GM18870 (cell line): ENCODE measurements around the gene FZD8.
"Not testable (repeated sequence)": the region's sequence is repeated elsewhere in the genome, so short reads cannot be mapped to it uniquely, and the experiment has no call there.

Experiments
- ATAC-seq: cut with Tn5 transposase; IDR thresholded peaks from one replicate; pipeline ENCODE4 v1.9.1; 2021; ENCODE audit warnings: moderate library complexity; ENCODE audit not compliant: unreplicated experiment

Gene FZD8

GRCh38 chr10:35642035-35642792 is at the start of gene FZD8:
TSS of gene FZD8 (minus strand) at chr10:35642296. CDS start at chr10:35641429, 867 bp downstream.
- ATAC-seq: peak; percentile 88

GRCh38 chr10:35691522-35692236 is 49.6 kb upstream of the FZD8 start:
- no peak for ATAC-seq

- no peak for ATAC-seq
Measured at GRCh38 chr10:35690534-35690933, 48.4 kb upstream of the FZD8 start.

DNA sequence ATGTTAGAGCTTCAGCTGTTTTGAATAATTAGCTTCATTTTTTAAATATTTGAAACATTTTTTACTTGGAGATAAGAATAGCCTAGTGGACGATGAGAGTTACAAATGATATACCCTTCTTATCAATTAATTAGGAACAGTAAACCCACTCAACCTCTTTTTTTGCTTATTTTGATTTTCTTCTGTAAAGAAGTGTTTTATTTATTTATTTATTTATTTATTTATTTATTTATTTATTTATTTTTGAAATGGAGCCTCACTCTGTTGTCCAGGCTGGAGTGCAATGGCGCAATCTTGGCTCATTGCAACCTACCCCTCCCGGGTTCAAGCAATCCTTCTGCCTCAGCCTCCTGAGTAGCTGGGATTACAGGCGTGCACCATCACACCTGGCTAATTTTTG is 43.8 kb upstream of the FZD8 start:
- not testable (repeated sequence) for ATAC-seq

DNA sequence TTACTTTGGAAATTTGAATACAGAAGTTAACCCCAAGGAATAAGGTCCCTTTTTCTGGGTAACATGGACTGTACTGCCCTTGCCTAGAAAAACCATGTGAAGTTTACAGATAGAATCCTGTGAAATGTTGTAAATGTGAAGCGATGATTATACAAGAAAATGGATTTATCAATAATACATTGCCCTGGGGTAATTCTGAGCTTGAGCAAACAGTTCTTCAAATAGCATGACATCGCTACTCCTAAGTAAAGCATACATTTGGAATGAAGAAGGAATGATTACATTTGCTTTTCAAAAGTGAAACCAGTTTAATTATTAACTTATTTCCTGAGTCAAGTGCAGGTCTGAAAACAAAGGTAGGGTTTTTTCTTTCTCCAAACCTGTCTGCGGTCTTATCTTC is 43.3 kb upstream of the FZD8 start:
- no peak for ATAC-seq

DNA sequence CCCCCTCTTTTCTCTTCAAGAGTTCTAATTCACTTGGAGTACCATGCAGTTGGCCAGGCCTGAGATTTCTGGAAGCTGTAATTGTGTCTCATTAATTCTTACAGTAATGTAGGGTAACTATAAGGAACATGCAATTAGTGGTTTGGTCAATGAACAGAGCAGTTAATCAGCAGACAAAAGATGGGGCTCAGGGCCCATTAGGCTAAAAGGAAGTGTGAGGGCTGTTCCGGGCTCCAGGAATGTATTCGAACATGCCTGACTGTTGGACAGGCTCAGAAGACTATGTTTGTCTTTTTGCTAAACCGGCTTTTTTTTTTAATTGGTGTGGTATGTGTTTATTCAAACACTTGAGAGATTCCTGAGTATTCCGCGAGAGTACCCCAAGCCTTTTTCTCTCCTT is 42.5 kb upstream of the FZD8 start:
- no peak for ATAC-seq

GRCh38 chr10:35675846-35676245 is 33.8 kb upstream of the FZD8 start:
- ATAC-seq: no peak

GRCh38 chr10:35674843-35675242 is 32.7 kb upstream of the FZD8 start:
- no peak for ATAC-seq

DNA sequence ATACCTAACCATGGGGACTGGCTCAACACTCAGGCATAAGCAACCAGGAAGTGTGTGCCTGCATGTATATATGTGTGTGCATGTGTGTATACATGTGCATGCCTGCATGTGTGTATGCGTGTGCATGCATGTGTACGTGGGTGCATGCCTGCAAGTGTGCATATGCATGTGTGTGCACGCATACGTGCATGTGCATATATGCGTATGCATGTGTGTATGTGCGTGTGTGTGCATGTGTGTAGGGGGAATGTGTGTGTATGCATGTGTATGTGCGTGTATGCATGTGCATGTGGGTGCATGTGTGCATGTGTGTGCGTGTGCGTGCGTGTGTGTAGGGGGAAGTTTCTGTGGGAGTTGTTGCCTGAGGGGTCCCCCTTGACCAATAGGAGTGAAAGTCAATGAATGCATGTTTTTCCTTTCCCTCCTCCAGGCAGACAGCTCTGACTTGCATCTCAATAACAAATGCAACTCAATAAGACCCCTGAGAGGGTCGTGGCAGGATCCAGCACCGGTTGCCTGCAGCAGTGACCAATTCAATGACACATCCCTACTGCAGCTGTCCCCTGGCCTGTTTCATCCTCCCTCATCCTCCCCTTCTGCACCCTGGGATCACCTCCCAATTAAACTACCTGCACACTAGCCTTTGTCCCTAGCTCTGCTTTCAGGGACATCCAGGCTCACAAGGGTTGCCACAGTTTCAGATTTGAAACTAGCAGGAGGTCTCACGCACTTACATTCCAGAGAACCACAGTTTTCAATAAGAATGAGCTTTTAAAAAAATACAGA is 27.0 kb upstream of the FZD8 start:
- no peak for ATAC-seq

DNA sequence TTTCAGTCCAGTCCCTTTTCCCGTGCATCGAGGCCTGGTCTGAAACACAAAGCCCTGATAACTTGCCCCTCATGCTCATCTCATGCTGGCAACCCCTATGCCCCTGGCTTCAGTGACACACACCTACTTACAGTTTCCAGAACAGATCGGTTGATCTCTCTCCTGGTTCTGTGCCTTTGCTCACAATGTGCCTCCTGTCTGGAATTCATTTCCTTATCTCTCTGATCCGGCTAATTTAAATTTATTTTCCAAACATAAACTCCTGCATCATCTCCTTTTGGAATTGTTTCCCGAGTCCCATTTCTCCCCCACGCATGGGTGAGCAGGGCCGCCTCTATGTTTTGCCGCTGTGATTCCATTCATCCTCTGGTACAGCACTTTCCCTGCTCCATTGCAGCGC is 25.9 kb upstream of the FZD8 start:
- no peak for ATAC-seq

DNA sequence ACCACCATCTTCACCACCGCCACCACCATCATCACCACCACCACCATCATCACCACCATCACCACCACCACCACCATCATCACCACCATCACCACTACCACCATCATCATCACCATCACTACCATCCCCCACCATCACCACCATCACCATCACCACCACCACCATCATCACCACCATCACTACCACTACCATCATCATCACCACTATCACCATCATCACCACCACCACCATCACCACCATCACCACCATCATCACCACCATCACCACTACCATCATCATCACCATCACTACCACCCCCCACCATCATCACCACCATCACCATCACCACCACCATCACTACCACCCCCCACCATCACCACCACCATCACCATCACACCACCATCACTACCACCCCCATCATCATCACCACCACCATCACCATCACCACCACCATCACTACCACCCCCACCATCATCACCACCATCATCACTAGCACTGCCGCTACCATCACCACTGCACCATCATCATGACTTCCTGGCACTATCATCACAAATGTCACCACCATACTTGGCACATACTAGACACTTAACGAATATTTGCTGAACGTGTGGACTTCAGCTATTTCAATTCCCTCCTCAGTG is 25.3 kb upstream of the FZD8 start:
- ATAC-seq: no peak

- no peak for ATAC-seq
Measured at GRCh38 chr10:35661236-35661635, 19.1 kb upstream of the FZD8 start.

DNA sequence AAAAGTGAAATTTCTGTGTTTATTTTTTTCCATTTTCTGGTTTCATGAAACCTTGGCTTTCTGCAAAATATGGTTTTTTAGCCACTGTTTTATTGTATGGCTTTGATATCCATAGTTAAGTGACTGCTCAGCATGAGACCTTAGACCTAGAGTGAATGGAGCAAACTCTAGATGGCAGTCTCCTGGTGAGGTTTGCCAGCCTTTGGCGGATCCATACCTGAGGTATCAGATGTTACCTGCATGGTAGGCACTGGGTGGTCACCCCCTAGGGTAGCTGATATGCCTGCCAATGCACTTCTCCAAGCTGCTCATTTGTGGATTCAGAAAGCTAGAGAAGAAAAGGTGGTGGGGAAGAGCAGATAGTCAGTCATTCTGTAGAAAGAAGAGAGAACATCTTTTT is 17.4 kb upstream of the FZD8 start:
- ATAC-seq: no peak

- no peak for ATAC-seq
Measured at GRCh38 chr10:35657621-35658020, 15.5 kb upstream of the FZD8 start.

DNA sequence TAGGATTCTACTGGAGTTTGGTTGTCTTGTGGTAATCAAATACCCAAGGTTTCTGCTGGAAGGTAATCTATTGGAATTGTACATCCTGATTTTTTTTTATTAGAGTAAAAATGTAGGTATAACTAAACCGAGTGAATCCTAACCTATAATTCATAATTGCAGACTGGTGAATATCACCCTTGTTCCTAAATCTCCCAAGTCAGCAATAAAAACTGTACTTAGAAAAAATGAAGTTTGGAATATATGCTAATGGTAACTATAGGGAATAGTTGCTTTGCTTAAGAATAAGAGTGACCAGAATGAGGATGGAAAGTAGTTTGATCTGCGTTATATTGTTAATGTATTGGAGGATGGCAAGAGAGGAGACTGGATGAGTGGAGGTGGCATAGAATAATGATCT is 10.7 kb upstream of the FZD8 start:
- no peak for ATAC-seq

DNA sequence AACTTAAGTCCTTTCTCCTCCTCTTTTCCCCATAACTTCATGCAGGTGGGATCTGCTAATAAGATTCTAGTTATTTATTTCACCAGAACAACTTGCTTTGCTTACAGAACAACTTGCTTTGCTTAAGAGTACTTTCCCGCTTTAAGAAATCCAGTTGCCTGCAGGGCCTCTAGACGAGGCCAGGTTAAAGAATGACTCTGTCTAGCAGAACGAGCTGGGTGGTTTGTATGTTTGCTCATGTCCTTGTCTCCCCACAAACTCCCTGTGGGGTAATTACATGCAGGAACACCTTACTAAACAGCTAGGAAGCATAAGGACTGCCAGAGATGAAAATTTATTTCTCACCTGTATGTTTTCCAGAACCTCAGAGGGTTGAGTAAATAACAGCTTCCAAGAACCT is 8.8 kb upstream of the FZD8 start:
- ATAC-seq: no peak

DNA sequence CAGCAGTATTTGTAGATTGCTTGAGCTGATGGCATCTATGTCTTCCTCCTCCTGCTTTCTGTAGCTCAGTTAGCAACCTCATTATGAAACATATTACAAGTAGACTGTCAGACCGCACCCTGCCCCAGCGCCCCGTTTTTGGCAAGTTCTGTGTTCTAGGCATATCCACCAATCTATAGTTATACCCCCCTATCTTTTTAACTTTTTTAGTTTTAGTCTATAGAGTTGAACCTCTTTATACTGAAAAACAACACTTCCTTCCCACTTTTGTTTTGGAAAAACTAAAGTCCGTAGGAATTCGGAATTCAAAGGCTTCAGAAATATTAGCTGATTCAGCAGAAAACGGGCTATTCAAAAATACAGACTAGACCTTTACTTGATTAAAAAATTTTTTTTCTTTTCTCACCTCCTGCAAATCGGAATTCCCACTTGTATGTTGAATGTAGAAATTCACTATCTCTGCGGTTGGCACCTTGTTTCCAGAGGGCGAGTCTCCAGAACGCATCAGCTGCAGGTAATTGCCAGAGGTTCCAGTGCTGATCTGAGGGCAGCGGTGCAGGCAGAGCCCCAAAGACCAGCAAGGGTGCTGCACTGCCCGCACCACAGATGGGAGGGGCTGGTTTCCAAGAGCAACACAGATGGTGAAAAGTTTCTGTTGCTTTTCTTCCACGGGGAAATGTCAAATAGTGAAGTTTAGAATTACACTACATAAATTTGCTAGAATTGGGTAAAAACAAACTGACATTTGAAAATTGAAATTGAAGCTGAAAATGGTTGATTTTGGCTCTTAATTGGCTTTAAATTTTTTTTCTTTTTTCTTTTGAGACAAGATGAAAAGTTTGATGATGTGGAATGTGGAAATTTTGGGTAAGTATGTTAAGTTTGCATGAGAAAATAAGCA is 2.2 kb upstream of the FZD8 start:
- ATAC-seq: no peak

DNA sequence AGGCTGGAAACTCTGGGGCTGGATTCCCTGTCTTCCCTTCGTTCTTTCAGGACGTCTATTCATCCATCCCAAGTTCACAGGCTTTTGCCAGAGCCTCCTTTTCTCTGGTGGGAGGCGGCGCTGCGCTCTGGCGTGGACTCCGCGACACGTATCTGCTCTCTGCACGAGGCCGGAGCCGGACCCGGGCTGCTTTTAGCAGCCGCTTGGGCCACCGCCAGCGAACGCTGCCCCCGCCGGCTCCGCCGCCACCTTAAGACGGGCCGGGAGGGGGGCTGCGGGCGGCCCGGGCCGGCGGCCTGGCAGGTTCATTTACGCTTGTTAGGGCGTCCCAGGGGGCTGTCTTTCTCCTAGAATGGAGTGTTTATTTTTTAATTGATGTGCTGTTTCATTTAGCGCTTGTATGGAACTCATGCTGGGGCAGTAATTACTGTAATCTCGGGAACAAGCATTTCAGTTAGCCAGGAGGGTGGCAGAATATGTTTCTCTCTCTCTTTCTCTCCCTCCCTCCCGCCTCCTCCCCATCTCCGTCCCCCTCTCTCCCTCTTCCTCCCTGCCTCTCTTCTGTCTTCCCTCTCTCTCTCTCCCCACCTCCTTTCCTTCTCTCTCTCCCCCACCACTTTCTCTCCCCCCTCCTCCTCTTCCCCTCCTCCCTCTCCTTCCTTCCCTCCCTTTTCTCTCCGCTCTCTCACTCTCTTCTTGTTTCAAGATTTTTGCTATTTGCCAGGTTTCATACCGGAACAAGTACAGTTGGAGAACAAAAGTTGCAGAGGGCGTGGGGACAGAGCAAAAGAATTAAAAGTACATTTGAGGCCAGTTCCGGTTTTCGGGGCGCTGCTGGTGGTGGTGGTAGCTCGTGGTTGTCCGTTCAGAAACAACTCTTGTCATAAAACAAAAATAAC is 1.3 kb upstream of the FZD8 start:
- no peak for ATAC-seq

DNA sequence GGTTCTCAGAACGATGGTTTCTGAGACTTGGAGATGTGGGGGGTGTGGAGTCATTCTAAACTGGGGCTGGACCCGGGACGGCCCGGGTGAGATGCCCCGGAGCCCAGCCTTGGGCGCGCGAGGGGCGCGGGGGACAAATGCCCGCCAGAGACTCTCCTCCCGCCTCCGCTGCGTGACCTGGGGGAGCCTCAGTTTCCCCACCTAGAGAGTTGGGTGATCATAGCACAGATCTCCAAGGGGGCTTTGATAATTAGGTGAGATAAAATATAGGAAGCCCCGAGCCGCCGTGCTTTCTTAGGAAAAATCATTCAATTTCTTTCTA is 658 bp upstream of the FZD8 start:
- no peak for ATAC-seq

DNA sequence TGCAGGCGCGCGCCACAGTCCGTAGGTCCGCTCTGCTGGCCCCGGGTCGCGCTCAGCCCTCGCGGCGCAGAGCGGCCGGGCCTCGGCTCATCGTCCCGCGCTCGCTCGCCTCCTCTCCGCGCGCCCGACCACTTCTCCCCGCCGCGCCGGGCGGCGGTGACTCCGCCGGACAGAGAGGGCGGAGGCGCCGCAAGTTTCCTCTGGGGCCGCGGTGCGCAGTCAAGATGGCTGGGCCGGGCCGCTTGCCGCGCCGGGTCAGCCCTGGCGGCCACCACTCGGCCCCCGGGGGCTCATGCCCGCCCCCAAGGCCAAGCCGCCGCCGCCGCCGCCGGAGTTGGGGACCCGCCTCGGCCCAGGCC is 441 bp downstream of the FZD8 start:
- ATAC-seq: peak; percentile 0
